ENCODE measurements around the gene CDK5RAP2.

The CDK5RAP2 gene

DNA sequence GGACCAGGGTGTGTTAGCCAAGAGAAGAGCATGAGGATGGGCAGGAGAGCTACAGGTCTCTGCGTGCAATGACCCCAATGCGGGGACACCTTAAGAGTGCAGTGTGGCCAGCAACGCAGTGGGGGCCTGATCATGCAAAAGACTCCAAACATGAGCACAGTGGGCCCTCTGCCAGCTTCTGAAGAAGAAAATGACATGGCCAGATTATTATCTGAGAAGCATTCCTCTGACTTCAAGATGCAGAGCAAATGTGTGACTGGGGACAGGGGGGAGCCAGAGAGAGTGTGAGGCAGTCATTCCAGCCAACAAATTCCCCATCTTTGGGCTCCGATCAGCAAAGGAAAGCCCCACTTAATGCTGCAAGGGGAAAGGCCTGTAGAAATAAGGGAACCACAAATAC is 229.4 kb downstream of the CDK5RAP2 start:
- TF ChIP-seq, protein P1, sequence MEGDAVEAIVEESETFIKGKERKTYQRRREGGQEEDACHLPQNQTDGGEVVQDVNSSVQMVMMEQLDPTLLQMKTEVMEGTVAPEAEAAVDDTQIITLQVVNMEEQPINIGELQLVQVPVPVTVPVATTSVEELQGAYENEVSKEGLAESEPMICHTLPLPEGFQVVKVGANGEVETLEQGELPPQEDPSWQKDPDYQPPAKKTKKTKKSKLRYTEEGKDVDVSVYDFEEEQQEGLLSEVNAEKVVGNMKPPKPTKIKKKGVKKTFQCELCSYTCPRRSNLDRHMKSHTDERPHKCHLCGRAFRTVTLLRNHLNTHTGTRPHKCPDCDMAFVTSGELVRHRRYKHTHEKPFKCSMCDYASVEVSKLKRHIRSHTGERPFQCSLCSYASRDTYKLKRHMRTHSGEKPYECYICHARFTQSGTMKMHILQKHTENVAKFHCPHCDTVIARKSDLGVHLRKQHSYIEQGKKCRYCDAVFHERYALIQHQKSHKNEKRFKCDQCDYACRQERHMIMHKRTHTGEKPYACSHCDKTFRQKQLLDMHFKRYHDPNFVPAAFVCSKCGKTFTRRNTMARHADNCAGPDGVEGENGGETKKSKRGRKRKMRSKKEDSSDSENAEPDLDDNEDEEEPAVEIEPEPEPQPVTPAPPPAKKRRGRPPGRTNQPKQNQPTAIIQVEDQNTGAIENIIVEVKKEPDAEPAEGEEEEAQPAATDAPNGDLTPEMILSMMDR (IDR thresholded peaks at IDR 0.05; ENCODE audit: borderline replicate concordance, insufficient read depth, low read depth, low read length), result no peak
- H3K4me3 ChIP-seq (ENCODE audit: low read depth, low read length), result no peak overlapping the region

DNA sequence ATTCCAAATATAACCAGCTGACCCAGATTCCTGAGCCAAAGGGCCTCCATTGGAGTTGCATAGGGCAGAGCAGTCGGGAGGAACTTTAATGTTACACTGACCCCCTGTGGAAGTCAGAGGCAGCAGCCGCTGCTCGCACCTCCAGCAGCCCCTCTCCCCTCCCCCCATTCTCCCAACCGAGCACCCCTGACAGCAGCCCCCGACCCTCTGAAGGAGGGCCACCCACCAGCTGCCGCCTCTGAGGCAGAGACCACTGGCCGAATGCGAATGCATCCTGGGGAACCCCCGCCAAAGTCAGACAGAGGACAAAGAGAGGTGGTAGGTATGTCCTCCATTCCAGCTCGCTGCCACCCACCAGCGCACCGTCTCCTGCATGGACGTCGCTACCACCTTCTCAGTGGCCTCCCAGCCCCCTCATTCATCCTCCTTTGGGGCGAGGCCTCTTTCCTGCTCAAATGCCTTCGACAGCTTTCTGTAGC is 231.0 kb downstream of the CDK5RAP2 start:
- TF ChIP-seq, protein P1 (IDR thresholded peaks at IDR 0.05; ENCODE audit: borderline replicate concordance, insufficient read depth, low read depth, low read length), result peak; percentile 70
- H3K4me3 ChIP-seq (ENCODE audit: low read depth, low read length), result no peak overlapping the region

DNA sequence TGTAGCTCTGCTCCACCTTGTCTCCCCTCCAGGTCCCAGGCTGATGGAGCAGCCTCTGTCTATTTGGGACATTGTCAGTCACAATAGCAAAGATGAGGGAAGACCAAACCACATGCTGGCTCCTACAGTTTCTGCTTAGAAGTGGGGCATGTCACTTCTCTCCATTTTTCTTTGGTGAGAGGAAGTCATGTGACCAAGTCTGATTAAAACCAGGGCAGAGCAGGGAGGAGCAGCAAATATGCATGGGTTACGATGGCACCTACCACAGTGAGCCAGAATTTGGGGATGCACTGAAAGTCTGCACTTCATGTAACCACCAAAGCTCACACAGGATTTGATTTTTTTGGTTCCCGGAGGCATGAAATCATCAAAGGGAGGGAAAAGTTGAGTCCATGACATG is 234.6 kb downstream of the CDK5RAP2 start:
- H3K4me3 ChIP-seq (ENCODE audit: low read depth, low read length), result no peak overlapping the region
- TF ChIP-seq, protein P1 (IDR thresholded peaks at IDR 0.05; ENCODE audit: borderline replicate concordance, insufficient read depth, low read depth, low read length), result no peak

DNA sequence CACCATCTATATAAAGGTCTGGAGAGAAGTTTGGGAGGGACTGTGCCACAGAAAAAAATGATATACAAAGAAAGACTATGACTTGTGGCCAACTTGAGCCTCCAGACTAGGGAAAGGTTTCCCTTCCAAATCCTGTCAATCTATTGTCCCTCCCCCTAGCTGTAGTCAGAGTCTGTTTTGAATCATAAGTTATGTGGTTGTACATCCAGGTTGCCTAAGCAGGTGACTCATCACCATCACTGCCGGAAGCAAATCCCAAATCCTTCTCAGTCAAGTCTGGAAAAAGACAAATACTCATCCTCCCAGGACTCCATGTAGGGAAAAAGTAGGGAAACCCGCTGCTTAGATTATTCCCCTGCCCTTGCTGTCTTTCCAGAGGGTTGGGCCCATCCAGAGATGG is 235.7 kb downstream of the CDK5RAP2 start:
- TF ChIP-seq, protein P1 (IDR thresholded peaks at IDR 0.05; ENCODE audit: borderline replicate concordance, insufficient read depth, low read depth, low read length), result no peak
- no peak overlapping the region for H3K4me3 ChIP-seq (ENCODE audit: low read depth, low read length)

DNA sequence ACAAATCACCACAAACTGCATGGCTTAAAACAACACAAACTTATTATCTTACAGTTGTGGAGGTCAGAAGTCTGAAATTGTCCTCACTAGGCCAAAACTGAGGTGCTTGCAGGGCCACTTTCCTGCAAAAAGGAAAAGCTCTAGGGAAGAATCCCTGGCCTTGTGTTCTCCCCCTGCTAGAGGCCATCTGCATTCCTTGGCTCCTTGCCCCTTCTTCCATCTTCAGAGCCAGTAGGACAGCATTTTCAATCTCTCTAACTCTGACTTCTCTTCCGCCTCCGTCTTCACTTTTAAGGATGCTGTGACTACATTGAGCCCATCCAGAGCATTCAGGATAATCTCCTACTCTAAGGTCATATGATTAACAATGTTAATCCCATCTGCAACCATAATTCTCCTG is 236.6 kb downstream of the CDK5RAP2 start:
- TF ChIP-seq, protein P1 (IDR thresholded peaks at IDR 0.05; ENCODE audit: borderline replicate concordance, insufficient read depth, low read depth, low read length), result no peak
- no peak overlapping the region for H3K4me3 ChIP-seq (ENCODE audit: low read depth, low read length)
